Gastroesophageal sphincter (tissue), 4 donors: Measurements from ENCODE around the gene CRACR2B. TPM values are rescaled to one million over a fixed set of nuclear protein-coding genes. Genes with fewer than 3 reads are reported as not detected.

Experiments
- ATAC-seq: fragments of 150-250 bp; one replicate; pipeline ENCODE4 v1.9.1; 2016; ENCODE audit warnings: mild to moderate bottlenecking, moderate library complexity
- H3K27ac ChIP-seq, 4 donors: fragments of 200-600 bp; sonication (generic) in 3 of 4; 1 replicate in 3 of 4; 2 replicates in 1 of 4; pipeline ENCODE4 v1.5.1; 2016 to 2019
- H3K27me3 ChIP-seq: fragments of 200-600 bp; sonication (generic); one replicate; pipeline ENCODE4 v1.5.1; 2019
- H3K36me3 ChIP-seq, 2 donors: fragments of 200-600 bp; sonication (generic); one replicate each; pipeline ENCODE4 v1.5.1; 2019; ENCODE audit warnings: control low read depth in 1 of 2
- H3K4me1 ChIP-seq, 3 donors: fragments of 200-600 bp; sonication (generic); 1 replicate in 2 of 3; 2 replicates in 1 of 3; pipeline ENCODE4 v1.5.1; 2016 to 2019; ENCODE audit warnings: control low read depth in 2 of 3
- H3K4me3 ChIP-seq, 2 donors: fragments of 200-600 bp; sonication (generic); one replicate each; pipeline ENCODE4 v1.5.1; 2019; ENCODE audit warnings: mild to moderate bottlenecking in 1 of 2, moderate library complexity in 1 of 2
- H3K9me3 ChIP-seq, 3 donors: fragments of 200-600 bp; sonication (generic); one replicate each; pipeline ENCODE4 v1.5.1; 2017 to 2019; ENCODE audit warnings: control low read depth in 2 of 3
- EP300 ChIP-seq: sonication (generic); formaldehyde crosslinking; IDR thresholded peaks from one replicate; pipeline ENCODE4 v1.6.1; 2017; ENCODE audit warnings: antibody characterized with exemption, mild to moderate bottlenecking
- POLR2A ChIP-seq, 2 donors: fragments of 450-650 bp; IDR thresholded peaks; one replicate each; pipeline ENCODE4 v1.6.1; 2017; ENCODE audit warnings: antibody characterized with exemption in 2 of 2, mild to moderate bottlenecking in 2 of 2, moderate library complexity in 1 of 2
- POLR2AphosphoS5 ChIP-seq: sonication (generic); formaldehyde crosslinking; IDR thresholded peaks from one replicate; pipeline ENCODE4 v1.6.1; 2017; ENCODE audit warnings: antibody characterized with exemption
- WGBS, 2 donors: methylation state at CpG; one replicate each; pipeline ENCODE4 v1.1.5; 2018; ENCODE audit warnings: low coverage in 1 of 2; 5-methylcytosine and 5-hydroxymethylcytosine counted together
- total RNA-seq, 4 donors: library from RNA; depleted of rRNA; stranded (reverse); fragments of >200 nt; gene quantifications; one replicate each; pipeline ENCODE4 v1.1.0, GENCODE V29; 2016
- TF ChIP-seq, protein P1 (sequence below), 4 experiments: fragments of 200-600 bp in 2 of 4; fragments of 450-650 bp in 2 of 4; sonication (generic) in 1 of 4; IDR thresholded peaks; one replicate each; pipeline ENCODE4 v1.5.1; 2017 to 2019; ENCODE audit warnings: antibody characterized with exemption in 4 of 4, mild to moderate bottlenecking in 2 of 4, moderate library complexity in 2 of 4

CRACR2B gene
- total RNA-seq, 4 donors from 2014 or later = 4.1 to 10.3 (median 6.4) TPM

GRCh38 chr11:804599-804964, 23.1 kb upstream of the CRACR2B start:
- Histone ChIP-seq H3K4me3 (peak overlapping the region; percentile 52 to 65), H3K4me1 (peaks cover 0 to 54% (median 24%) of the 10 kb centered on the region in 3 donors), H3K27ac (peak overlapping the region in 3 of 4 donors; percentile 92 to 98 (median 93)), H3K27me3 (no peaks in the 10 kb centered on the region), H3K36me3 (peaks cover 0 to 42% of the 10 kb centered on the region in 2 donors), H3K9me3 (no peaks in the 10 kb centered on the region)
- WGBS, 2 donors = 0 to 12% methylated on average over 4 to 9 of the region's 18 CpGs
- no peak for ATAC-seq
- TF ChIP-seq, protein P1, sequence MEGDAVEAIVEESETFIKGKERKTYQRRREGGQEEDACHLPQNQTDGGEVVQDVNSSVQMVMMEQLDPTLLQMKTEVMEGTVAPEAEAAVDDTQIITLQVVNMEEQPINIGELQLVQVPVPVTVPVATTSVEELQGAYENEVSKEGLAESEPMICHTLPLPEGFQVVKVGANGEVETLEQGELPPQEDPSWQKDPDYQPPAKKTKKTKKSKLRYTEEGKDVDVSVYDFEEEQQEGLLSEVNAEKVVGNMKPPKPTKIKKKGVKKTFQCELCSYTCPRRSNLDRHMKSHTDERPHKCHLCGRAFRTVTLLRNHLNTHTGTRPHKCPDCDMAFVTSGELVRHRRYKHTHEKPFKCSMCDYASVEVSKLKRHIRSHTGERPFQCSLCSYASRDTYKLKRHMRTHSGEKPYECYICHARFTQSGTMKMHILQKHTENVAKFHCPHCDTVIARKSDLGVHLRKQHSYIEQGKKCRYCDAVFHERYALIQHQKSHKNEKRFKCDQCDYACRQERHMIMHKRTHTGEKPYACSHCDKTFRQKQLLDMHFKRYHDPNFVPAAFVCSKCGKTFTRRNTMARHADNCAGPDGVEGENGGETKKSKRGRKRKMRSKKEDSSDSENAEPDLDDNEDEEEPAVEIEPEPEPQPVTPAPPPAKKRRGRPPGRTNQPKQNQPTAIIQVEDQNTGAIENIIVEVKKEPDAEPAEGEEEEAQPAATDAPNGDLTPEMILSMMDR (IDR thresholded peaks at IDR 0.05) = no peak
- no peak for TF ChIP-seq POLR2AphosphoS5
- TF ChIP-seq EP300 = no peak
- no peak for TF ChIP-seq POLR2A (IDR thresholded peaks at IDR 0.05)

GRCh38 chr11:808427-809286, 19.1 kb upstream of the CRACR2B start:
- H3K4me3 ChIP-seq = peak overlapping the region; percentile 58 to 99
- 46 to 80% methylated on average over 1 to 17 of the region's 36 CpGs for WGBS, 2 donors
- H3K36me3 ChIP-seq = peaks cover 0 to 28% of the 10 kb centered on the region in 2 donors
- no peak for TF ChIP-seq POLR2AphosphoS5
- peak overlapping the region; percentile 72 to 98 (median 96) for H3K27ac ChIP-seq
- no peaks in the 10 kb centered on the region for H3K27me3 ChIP-seq
- H3K9me3 ChIP-seq = no peaks in the 10 kb centered on the region
- peaks cover 0 to 70% (median 38%) of the 10 kb centered on the region in 3 donors for H3K4me1 ChIP-seq
- no peak for ATAC-seq

GRCh38 chr11:809287-810039, 18.3 kb upstream of the CRACR2B start, which contains the start of gene RPLP2:
Gene RPLP2 (plus strand): TSS chr11:809967. CDS start chr11:810235, 268 bp downstream.
- H3K4me1 ChIP-seq = peaks cover 0 to 62% (median 32%) of the 10 kb centered on the region in 3 donors
- peak within 1 kb of the TSS; percentile 72 to 98 (median 96) for H3K27ac ChIP-seq
- H3K27me3 ChIP-seq = no peaks in the 10 kb centered on the region
- no peaks in the 10 kb centered on the region for H3K9me3 ChIP-seq
- peak within 1 kb of the TSS; percentile 58 to 99 for H3K4me3 ChIP-seq
- TF ChIP-seq EP300 (no peak), POLR2A (IDR thresholded peaks at IDR 0.05) (peak; percentile 80 to 91), POLR2AphosphoS5 (peak; percentile 99)
- TF ChIP-seq, protein P1 (IDR thresholded peaks at IDR 0.05) = peak in 1 of 4 experiments; percentile 16
- ATAC-seq = peak; percentile 95
- peaks cover 0 to 33% of the 10 kb centered on the region in 2 donors for H3K36me3 ChIP-seq
- 0% methylated on average over 5 of the region's 81 CpGs; no CpG with 5 or more reads in 1 of the 2 donors for WGBS, 2 donors

DNA sequence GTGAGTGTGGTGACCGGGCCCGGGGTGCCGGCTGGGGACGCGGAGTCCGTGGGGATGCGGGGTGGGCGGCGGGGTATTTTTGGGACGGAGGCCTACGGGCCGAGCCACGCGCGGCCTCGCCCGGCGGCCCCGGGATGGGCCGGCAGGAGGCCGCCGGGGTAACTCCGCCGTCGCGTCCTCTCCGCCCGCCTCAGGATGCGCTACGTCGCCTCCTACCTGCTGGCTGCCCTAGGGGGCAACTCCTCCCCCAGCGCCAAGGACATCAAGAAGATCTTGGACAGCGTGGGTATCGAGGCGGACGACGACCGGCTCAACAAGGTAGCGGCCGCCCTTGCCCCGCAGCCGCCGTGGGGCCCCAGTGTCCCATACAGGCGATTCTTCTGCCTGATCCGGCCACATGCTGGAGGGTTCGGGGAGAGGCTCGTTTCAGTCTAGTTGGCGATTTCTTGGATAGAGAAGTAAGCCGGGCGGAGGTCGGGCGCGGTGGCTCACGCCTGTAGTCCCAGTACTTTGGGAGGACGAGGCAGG, 17.6 kb upstream of the CRACR2B start:
- no peak for ATAC-seq
- no peaks in the 10 kb centered on the region for H3K27me3 ChIP-seq
- peaks cover 0 to 56% (median 27%) of the 10 kb centered on the region in 3 donors for H3K4me1 ChIP-seq
- no peak for TF ChIP-seq POLR2A (IDR thresholded peaks at IDR 0.05)
- TF ChIP-seq, protein P1 (IDR thresholded peaks at IDR 0.05) = peak in 3 of 4 experiments; percentile 25 to 41 (median 31)
- 0% methylated on average over 2 of the region's 55 CpGs; no CpG with 5 or more reads in 1 of the 2 donors for WGBS, 2 donors
- H3K9me3 ChIP-seq = no peaks in the 10 kb centered on the region
- peak overlapping the region; percentile 72 to 98 (median 96) for H3K27ac ChIP-seq
- H3K4me3 ChIP-seq = peak overlapping the region; percentile 58 to 99
- peaks cover 0 to 37% of the 10 kb centered on the region in 2 donors for H3K36me3 ChIP-seq
